ENCODE results near the gene SLC8A1.

- TF ChIP-seq CTCF (IDR thresholded peaks at IDR 0.05) (no peak), POLR2A (IDR thresholded peaks at IDR 0.05) (no peak)
Measured at GRCh38 chr2:40299781-40300180, 152.1 kb downstream of the SLC8A1 start.

All from upper lobe of left lung (tissue), 4 donors.